ENCODE data around the gene VSTM2L.

Gene VSTM2L

DNA sequence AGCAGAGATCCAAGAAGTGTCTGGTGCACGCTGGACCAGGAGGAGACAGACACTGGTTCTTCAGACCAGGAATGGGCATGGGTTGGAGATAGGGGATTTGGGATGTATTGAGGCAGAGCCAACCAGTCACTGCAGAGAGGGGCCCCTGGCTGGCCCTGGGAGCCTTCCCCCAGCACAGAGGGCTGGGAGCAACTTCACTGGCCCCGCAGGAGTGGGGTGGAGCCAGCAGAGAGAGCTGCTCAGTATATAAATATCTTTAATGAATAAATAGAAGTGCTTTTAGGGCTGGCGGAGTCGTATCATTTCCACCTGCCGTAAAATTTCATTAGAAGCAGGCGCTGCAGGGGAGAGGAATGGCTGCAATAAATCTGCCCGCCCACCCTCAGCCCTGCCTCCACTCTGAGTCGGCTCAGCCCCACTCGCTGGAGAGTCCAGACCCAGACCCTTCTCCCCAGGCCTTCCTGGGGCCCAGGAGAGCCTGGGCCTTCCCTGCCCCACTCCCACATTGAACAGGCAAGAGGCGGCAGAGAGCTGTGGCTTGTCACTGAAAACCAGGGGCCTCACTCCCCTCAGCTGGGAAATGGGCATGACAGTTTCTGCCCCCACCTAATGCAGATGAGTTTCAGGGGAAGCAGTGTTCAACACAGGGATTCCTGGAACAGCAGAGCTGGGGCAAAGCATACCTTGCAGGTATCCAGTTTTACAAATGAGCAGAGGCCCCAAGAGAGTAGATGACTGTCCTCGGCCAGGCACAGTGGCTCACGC lies 23.9 kb upstream of the VSTM2L start:
- no peak for DNase-seq (ENCODE audit: low read depth)

DNA sequence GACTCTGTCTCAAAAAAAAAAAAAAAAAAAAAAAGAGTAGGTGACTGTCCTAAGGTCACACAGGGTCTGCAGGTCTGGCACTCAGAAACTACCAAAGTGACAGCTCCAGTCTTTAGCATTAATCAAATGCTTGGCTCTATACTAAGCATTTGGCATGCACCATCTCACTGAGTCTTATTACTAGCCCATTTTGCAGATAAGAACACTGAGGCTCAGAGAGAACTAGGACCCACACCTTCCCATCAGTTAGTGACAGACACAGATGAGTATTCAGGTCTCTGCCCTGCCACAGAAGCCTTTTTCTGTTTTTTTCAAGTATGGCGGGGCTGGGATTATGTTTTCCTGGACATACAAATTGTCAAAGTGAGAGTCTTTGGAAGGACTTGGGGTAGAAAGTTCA lies 23.1 kb upstream of the VSTM2L start:
- no peak for DNase-seq (ENCODE audit: low read depth)

DNA sequence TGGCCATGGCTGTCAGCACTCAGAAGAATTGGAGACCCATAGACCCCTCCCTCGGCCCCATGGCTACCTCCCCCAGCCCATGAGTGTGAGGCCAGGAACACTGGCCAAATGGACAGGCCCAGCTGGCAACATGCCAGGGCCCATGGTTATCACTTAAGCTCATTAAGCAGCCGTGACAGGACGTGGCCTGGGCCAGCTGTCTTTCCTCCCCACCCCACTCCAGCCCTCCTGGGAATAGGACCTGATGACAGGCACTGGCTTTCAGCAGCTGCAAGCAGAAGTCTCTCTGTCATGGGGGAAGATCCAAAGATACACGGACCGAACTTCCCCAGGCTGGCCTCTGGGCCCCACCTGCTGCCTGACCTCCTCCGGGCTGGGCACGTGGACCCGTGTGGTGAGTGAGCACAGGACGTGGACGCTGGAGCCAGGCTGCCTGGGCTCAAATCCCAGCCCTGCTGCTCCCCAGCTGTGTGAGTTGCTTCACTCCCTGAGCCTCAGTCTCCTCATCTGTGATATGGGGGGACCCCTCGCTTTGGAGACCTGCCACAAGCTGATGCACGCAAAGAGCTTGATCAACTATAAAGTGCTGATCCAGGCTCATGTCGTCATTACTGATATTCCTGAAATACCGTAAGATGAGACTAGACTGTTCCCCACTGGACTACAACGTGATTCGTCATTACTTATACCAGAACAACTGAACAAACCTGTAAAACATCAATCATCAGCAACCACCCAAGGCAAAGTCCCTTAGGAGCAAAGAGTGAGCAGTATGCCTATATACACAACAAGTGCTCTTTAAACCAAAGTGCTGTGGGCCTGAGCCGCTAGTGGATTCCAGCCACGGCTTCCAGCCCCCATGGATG lies 22.0 kb upstream of the VSTM2L start:
- DNase-seq (ENCODE audit: low read depth): no peak

DNA sequence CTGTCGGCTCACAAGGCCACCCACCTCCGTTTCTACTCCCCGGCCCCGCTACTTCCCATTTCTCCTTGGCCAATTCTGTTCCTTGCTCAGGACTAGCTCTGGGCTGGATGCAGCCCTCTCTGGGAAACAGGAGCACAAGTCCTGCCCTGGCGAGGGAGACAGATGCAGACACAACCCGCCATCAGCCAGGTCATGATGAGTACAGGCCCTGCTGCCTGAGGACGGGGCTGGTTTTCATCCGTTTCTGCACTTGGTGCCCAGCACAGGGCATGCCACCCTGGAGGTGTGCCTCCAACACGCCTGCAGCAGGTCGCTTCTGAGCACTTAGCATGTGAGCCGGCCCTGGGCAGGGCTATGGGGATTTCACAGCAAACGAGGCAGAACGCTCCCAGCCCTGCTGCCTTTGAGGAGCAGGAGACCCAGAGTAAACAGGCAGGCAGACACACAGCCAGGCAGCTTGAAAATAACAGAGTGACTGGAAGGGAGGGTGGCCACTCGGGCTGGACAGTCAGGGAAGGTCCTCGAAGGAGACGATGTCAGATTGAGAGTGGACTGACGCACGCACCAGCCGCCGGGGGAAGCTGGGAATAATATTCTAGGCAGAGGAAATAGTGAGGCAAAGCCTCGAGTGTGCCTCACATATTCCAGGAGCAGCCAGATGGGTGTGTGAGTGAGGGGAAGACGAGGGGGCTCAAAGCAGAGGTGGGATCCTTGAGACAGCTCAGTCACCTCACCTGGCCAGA lies 21.2 kb upstream of the VSTM2L start:
- DNase-seq (ENCODE audit: low read depth): no peak

DNA sequence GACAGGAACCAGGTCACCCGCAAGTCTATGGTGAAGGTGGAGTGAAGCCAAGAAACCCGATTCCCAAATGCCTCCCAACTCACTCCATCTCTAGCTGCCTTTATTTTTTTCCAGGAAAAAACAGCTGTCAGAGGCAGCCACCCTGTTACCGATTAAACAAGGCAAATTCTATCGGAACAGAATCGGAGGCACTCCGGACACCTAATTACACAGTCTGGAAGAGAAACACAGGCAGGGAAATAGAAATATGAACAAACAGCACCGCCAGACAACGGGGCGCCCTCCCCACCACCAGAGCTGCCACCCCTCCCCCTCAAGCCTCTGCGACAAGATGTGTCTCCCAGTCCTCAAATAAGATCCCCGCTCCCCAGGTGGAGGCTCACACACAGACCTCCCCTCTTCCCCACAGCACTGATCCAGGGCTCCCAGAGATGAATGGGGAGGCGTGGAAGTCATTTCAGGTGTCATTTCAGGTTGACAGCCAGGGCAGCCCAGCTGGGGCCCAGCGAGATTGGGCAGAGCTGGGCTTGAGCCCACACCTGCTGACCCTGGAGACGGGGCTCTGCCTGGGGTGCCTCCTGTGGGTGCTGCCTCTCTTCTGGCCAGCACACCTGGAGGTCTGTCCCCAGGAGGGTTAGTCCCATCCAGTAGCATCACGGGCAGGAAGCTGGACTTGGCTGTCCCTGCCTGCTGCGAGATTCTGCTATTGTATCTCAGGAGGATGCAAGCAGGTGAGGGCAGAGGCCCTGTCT lies 19.8 kb upstream of the VSTM2L start:
- DNase-seq (ENCODE audit: low read depth): no peak

DNA sequence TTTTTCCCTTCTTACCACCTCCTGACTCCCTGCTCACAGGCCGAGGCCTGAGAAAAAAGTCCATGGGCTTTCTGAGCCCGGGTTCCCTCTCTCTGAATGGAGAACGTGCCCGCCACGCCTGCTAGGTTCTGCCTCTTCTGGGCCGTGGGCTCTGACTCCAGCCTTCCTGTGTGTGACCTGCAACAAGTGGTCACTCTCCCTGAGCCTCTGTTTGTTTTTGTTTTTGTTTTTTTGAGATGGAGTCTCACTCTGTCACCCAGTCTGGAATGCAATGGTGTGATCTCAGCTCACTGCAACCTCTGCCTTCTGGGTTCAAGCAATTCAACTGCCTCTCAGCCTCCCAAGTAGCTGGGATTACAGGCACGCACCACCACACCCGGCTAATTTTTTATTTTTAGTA lies 17.9 kb upstream of the VSTM2L start:
- DNase-seq (ENCODE audit: low read depth): no peak

DNA sequence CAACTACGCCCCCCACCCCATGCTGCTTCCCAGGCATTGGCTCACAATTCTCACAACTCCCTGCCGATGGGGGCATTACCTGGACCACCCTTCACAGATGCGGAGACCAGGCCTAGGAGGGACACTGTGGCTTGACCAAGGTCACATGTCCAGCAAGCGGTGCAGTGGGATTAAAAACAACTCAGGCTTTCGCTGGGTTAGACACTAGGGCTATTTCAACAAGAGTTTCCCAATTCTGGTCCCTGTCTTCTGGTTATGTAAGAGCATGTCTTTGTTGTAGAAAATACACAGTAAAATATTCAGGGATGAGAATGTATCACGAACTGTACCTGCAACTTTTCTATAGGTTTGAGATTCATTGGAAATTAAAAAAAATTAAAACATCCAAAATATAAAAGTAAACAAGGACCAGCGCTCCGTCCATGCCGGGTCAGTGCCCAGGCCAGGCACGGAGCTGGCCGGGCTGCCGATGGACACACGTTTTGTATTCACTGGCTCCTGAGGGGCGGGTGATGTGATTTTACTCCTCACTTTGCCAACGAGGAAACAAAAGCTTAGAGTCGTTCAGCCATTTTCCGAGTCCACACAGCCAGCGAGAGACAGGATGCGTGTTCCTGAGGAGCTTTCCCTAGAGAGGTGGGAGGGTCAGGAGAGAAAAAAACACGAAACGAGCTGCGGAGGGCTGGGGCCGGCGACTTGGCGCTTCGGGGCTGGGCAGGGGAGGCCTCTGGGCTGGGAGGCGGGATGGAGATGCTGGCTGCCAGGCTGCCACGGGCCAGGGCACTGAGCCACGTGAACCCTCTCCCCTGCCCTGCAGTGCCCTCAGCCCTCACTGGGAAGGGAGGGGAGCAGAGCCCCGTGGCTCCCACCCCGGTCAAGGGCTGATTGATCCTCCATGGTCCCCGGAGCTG lies 17.1 kb upstream of the VSTM2L start:
- no peak for DNase-seq (ENCODE audit: low read depth)

DNA sequence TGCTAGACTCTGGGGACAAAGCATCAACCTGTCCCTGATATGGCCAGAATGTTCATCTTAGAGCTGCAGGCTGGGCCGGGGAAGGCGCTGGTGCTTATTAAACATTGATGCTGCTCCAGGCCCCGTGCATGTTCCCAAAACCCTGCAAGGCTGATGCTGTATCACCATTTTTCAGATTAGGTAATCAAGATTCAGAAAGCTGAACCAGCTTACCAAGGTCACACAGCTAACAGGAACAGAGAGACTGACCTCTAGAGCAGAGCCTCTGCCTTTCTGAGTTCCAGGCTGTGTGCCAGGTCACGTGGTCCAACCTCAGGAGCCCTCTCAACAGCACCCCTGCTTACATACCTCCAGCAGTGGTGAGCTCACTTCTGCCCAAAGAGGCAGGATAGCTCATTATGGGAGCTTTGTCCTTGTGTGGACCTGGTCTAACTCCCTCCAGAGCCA lies 16.1 kb upstream of the VSTM2L start:
- DNase-seq (ENCODE audit: low read depth): no peak

DNA sequence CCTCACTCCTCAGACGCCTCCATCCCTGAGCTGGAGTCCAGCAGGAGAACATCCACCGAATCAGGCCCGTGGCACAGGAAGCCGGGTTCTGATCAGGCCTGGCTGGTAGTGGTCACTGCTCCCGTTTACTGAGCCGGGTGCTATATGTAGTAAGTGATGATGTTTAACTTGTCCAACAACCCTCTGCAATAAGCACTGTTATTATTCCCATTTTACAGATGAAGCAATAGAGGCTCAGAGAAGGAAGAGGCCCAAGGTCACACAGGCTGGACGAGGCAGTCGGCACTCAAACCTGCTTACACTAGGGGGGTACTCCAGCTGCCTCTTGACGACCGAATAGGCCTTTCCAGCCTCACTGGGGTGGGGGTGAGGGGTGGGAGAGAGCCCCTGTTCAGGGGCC lies 14.3 kb upstream of the VSTM2L start:
- no peak for DNase-seq (ENCODE audit: low read depth)

DNA sequence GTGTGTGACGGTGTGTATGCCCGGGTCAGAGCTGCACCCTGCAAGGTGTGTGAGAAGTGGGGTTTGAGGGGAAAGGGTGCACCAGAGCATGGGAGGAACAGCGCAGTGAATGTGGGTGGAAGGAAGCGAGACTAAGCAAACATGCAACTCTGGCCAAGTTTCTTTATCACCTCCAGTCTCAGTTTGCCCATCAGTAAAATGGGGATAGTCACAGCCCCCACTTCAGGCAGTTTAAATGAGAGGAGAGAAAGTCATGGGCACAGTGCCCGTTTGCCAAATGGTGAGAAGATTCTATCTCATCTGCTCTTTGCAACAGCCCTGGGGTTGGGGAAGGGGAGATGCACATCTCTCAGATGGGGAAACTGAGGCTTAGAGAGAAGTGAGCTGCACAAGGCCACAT lies 12.8 kb upstream of the VSTM2L start:
- no peak for DNase-seq (ENCODE audit: low read depth)

DNA sequence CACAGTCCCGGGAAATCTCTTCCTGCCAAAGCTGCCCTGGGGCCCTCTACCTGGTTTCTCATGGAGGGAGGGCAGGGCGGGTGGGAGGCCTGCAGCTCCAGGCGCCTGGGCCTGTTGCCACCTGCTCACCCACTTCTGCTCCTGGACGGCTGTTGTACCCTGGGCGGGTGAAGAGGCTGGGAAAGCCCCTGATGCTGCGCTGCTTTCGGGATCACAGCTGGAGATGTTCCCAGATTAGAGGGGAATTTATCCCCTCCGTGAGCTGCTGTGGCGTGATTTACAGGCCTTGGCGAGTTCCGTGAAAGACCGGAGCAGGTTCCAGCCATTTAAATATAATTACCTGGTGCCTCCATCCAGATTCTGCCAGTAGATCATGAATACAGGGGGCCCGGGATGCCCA lies 12.3 kb upstream of the VSTM2L start:
- DNase-seq (ENCODE audit: low read depth): no peak

DNA sequence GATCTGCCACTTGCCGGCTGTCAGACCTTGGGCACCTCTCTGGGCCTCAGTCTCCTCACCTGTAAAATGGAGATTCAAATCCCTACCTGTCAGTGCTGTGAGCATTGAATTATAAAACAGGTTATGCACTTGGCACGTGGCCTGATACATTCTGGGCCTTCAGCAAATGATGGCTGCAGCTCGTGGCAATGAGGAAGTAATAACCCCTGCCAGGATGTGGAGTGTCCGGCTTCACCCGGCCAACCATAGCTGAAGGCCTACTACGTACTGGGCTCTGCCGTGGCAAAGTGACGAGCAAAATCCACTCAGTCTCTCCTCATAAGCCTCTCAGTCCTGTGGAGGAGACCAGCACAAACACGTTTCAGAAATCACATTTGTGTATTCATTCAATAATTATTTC lies 10.9 kb upstream of the VSTM2L start:
- no peak for DNase-seq (ENCODE audit: low read depth)

DNA sequence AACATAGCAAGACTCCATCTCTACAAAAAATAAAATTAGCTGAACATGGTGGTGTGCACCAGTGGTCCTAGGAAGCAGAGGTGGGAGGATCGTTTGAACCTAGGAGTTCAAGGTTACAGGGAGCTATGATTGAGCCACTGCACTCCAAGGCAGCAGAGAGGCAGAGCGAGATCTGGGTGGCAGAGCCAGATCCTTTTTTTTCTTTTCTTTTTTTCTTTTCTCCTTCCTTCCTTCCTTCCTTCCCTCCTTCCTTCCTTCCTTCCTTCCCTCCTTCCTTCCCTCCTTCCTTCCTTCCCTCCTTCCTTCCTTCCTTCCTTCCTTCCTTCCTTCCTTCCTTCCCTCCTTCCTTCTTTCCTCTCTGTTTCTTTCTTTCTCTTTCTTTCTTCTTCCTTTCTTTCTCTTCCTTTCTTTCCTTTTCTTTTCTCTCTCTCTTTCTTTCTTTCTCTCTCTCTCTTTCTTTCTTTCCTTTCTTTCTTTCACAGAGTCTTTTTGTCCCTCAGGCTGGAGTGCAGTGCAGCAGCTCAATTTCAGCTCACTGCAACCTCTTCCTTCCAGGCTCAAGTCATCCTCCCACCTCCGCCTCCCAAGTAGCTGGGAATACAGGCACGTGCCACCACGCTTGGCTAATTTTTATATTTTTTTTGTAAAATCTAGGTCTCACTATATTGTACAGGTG lies 9.2 kb upstream of the VSTM2L start:
- DNase-seq (ENCODE audit: low read depth): no peak

DNA sequence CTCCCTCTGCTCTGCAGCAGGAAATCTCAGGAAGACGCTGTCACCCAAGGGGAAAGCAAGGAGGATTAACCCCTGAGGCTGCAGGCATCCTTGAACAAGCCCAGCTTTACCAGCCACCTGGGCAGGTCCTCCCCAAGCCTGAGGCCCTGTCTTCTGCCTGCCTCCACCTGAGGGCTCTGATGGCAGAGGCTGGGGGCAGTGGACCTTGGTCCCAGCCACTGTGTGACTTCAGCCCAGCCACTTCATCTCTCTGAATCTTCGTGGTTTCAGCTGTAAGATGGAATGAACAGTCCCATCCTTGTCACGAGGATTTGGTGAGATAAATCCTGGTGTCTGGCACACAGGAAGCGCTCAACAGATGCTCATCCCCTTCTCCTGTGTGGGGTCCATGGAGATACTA lies 8.5 kb upstream of the VSTM2L start:
- DNase-seq (ENCODE audit: low read depth): no peak

DNA sequence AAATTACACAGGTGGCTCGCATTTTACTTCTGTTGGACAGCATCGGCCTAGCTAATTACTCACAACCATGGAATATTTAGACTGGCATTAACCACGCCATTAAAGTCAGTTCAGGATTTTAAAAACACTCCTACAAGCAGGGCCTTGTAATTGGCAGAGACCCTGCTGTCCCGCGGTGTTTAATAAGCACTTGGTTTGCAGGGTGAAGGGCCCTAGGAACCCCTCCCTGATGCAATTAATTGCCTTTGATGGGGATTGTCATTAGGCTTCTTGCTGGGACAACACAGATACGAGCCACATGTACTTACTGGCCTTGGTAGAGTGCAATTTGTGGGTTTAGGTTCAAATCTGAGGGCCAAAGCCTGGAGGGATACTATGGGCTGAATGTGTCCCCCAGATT lies 7.8 kb upstream of the VSTM2L start:
- DNase-seq (ENCODE audit: low read depth): no peak

DNA sequence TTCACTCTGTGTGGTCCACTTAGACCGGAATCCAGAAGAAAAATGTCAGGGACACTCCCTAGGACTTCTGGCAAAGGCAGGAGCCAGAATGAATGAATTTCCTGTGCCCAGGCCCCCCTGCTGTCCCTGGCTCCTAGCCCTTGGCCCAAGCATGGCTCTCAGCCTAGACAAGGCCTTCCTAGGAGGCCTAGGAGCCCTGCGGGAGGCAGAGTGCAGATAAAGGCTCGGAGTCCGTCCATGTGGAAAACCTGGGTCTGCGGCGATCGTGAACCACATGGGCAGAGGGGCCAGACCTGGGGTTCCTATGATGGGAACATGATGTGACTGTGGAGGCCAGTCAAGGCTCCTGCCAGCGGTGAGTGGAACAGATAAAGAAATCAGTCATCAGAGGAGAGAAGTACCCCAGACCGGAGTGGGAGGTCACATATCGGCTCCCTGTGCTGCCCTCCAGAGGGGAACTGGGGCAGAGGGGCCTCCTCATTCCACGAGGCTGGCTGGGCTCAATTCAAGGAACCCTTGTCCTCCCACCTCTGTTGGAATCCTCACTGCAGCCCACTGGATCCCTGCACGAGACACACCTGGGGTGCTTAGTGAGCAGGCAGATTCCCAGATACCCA lies 5.9 kb upstream of the VSTM2L start:
- DNase-seq (ENCODE audit: low read depth): no peak

DNA sequence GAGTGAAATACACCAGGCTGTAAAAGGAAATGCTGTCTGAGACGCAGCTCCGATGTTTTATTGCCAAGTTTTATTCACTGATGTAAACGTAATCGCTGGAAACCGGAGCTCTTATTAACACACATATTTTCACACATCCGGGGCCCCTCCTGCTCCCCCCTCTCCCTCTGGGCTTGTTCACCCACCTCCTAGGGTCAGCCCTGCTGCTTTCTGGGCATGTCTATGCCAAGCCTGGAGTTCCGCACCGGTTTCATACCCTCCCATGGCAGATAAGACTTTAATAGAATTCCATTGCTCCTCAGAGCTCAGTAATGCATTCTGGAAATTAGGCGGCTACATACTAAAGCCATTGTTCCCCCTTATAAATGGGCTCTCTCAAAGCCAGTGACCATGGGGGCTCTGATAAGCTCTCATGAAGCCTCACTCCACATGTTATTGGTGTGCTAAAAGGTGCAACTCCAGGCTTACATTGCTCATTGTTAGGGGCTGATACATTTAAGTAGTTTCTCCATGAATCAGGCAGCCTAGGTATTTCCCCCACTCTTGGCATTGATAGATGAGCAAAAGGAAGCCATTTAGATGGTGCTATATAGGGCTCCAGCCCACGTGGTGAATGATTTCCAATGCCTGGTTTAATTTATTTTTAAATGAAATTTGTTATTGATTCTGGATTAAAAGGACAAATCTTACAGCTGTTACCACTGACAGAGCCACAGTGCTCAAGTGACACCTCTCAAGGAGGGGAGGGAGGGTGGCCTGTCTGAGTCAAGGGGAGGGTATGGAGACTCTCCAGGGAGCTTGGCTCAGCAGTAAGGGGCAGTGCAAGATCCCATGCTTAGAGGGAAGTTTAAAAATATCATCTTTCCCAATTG lies 4.5 kb upstream of the VSTM2L start:
- DNase-seq (ENCODE audit: low read depth): no peak

DNA sequence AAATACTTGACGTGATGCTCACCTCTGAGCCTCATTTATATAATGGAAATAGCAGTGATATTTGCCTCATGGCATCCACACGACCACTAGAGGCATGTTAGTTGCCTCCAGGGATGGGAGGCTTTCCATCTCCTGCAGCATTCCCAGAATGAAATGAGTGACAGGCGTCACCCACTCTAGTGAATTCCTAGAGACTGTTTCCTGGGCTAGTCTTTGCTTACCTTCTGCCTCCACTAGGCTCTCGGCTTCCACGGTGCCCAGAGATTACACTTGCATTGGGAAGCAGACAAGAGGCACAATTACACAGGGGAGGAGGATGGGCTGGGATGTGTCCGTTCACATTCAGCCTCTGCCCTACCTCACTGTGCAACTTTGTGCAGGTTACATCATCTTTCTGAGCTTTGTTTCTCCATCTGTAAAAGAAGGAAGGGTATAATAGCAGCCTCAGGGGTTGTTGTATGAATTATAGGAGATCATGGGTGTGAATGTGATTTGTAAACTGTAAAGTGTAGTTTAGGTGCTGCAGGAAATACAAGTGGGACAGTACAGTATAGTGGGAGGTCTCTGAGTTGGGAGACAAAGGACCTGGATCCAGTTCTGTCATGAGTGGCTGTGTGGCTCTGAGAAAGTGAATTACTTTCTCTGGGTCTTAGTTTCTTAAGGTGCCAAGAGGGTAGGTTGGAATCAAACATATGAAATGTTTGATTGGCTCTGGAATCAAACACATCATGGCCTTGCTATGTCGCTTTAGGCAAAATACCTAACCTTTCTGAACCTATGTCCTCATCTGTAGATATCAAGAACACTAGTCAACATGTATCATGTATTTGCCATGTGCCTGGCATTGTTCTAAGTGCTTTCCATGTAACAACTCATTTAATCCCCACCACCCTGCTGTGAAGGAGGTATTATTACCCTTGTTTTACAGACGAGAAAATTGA lies 3.6 kb upstream of the VSTM2L start:
- no peak for DNase-seq (ENCODE audit: low read depth)

Data from activated T-cell treated with anti-CD3 and anti-CD28 coated beads for 1 hour (primary cell).